K562 (cell line): Measurements from ENCODE around the gene TOMM40L. TPM values are rescaled to one million over a fixed set of nuclear protein-coding genes. Genes with fewer than 3 reads are reported as not detected.

Experiments
- BRD9 ChIP-seq: fragments of 450-650 bp; IDR thresholded peaks from 2 replicates; pipeline ENCODE4 v1.6.1; 2018; ENCODE audit warnings: low read depth; ENCODE audit not compliant: partially characterized antibody
- FOXK2 ChIP-seq, 2 experiments: fragments of 450-650 bp; IDR thresholded peaks in 1 of 2; conservative IDR thresholded peaks in 1 of 2; 2 replicates each; pipeline ENCODE4 v1.6.1; 2016; ENCODE audit warnings: low read depth in 2 of 2, mild to moderate bottlenecking in 1 of 2
- FOXP1 ChIP-seq: sonication (generic); formaldehyde crosslinking; IDR thresholded peaks from 2 replicates; pipeline ENCODE4 v1.8.0; 2022; ENCODE audit warnings: mild to moderate bottlenecking, missing genetic modification reagents
- HNRNPUL1 ChIP-seq: fragments of 200-400 bp; formaldehyde crosslinking; IDR thresholded peaks from 2 replicates; pipeline ENCODE4 v1.6.1; 2017; ENCODE audit warnings: low read length
- HOXB6 ChIP-seq: fragments of 250-450 bp; sonication (Bioruptor Pico); IDR thresholded peaks from 2 replicates; pipeline ENCODE4 v1.5.1; 2022; ENCODE audit warnings: mild to moderate bottlenecking, borderline replicate concordance
- KLF16 ChIP-seq: IDR thresholded peaks from 2 replicates; pipeline ENCODE4 v1.6.1; 2016; ENCODE audit warnings: antibody characterized with exemption
- LCOR ChIP-seq: sonication (generic); formaldehyde crosslinking; IDR thresholded peaks from 2 replicates; pipeline ENCODE4 v1.8.0; 2022; ENCODE audit warnings: mild to moderate bottlenecking, missing genetic modification reagents
- MECOM ChIP-seq: fragments of 250-450 bp; sonication (Bioruptor Pico); IDR thresholded peaks from 2 replicates; pipeline ENCODE4 v1.8.0; 2022; ENCODE audit warnings: inconsistent platforms
- NCOA4 ChIP-seq: fragments of 450-650 bp; IDR thresholded peaks from 2 replicates; pipeline ENCODE4 v1.6.1; 2018; ENCODE audit warnings: mild to moderate bottlenecking; ENCODE audit not compliant: partially characterized antibody
- RAD21 ChIP-seq, 2 experiments: fragments of 250-450 bp in 1 of 2; fragments of 450-650 bp in 1 of 2; sonication (Bioruptor Pico) in 1 of 2; formaldehyde crosslinking in 1 of 2; IDR thresholded peaks in 1 of 2; conservative IDR thresholded peaks in 1 of 2; 2 replicates each; pipeline versions ENCODE4 v1.4.0 to v1.8.0; 2020 to 2022; ENCODE audit warnings: mild to moderate bottlenecking in 2 of 2, moderate library complexity in 1 of 2
- ZFP36 ChIP-seq: fragments of 150-350 bp; IDR thresholded peaks from 2 replicates; pipeline ENCODE4 v1.6.1; 2018; ENCODE audit warnings: low read length, low read depth; ENCODE audit not compliant: partially characterized antibody
- ZNF165 ChIP-seq: fragments of 250-450 bp; sonication (Bioruptor Pico); IDR thresholded peaks from 2 replicates; pipeline ENCODE4 v1.4.0; 2020; ENCODE audit warnings: borderline replicate concordance
- ZNF431 ChIP-seq: sonication (generic); formaldehyde crosslinking; IDR thresholded peaks from 2 replicates; pipeline ENCODE4 v1.8.0; 2022; ENCODE audit warnings: mild to moderate bottlenecking, missing genetic modification reagents
- ZNF778 ChIP-seq: fragments of 450-650 bp; formaldehyde crosslinking; IDR thresholded peaks from 2 replicates; pipeline ENCODE4 v1.4.0; 2020; ENCODE audit warnings: mild to moderate bottlenecking, moderate library complexity
- ZNF785 ChIP-seq: fragments of 250-450 bp; sonication (Bioruptor Pico); IDR thresholded peaks from 2 replicates; pipeline ENCODE4 v1.4.0; 2020; ENCODE audit warnings: mild to moderate bottlenecking
- polyA plus RNA-seq, 8 experiments: library from polyadenylated mRNA; depleted of rRNA in 4 of 8; stranded (reverse) in 5 of 8; unstranded in 3 of 8; fragments of >200 nt; fragmentation: Nextera tagmentation in 2 of 8; fragmentation: Illumina TruSeq in 1 of 8; extraction: Ambion mirVana in 2 of 8; extraction: Trizol in 1 of 8; gene quantifications; 2 replicates each; pipeline versions ENCODE4 v1.2.1 to v1.2.3, GENCODE V29; 2011 to 2014; ENCODE audit warnings: inconsistent platforms in 1 of 8, missing spikeins in 1 of 8
- total RNA-seq, 7 experiments: library from RNA; depleted of rRNA in 6 of 7; stranded (reverse); fragments of >200 nt in 6 of 7; fragmentation: Illumina TruSeq in 2 of 7; extraction: Trizol in 2 of 7; gene quantifications; 2 replicates each; pipeline versions ENCODE4 v1.2.1 to v1.2.3, GENCODE V29; 2011 to 2021; ENCODE audit warnings: low replicate concordance in 1 of 7
- TF ChIP-seq, protein P1 (sequence below): fragments of 250-450 bp; sonication (Bioruptor Pico); IDR thresholded peaks from 2 replicates; pipeline ENCODE4 v1.8.0; 2022; ENCODE audit warnings: inconsistent platforms, mild to moderate bottlenecking, moderate library complexity, borderline replicate concordance
- TF ChIP-seq, protein P2 (sequence below): fragments of 450-650 bp; IDR thresholded peaks from 2 replicates; pipeline ENCODE4 v1.6.1; 2016
- TF ChIP-seq, protein P3 (sequence below): fragments of 250-450 bp; sonication (Bioruptor Pico); IDR thresholded peaks from 2 replicates; pipeline ENCODE4 v1.8.0; 2021; ENCODE audit warnings: borderline replicate concordance, mild to moderate bottlenecking, moderate library complexity; ENCODE audit not compliant: poor library complexity, severe bottlenecking
- TF ChIP-seq, protein P4 (sequence below): fragments of 450-650 bp; IDR thresholded peaks from 2 replicates; pipeline ENCODE4 v1.6.1; 2017; ENCODE audit warnings: antibody characterized with exemption, mild to moderate bottlenecking

The TOMM40L gene
- total and polyA plus RNA-seq, 9 of the 15 experiments (the other 6 are each of a cell fraction or from before 2014, with no cell fraction given) = 9.6 to 33.6 (median 25.2) TPM

DNA sequence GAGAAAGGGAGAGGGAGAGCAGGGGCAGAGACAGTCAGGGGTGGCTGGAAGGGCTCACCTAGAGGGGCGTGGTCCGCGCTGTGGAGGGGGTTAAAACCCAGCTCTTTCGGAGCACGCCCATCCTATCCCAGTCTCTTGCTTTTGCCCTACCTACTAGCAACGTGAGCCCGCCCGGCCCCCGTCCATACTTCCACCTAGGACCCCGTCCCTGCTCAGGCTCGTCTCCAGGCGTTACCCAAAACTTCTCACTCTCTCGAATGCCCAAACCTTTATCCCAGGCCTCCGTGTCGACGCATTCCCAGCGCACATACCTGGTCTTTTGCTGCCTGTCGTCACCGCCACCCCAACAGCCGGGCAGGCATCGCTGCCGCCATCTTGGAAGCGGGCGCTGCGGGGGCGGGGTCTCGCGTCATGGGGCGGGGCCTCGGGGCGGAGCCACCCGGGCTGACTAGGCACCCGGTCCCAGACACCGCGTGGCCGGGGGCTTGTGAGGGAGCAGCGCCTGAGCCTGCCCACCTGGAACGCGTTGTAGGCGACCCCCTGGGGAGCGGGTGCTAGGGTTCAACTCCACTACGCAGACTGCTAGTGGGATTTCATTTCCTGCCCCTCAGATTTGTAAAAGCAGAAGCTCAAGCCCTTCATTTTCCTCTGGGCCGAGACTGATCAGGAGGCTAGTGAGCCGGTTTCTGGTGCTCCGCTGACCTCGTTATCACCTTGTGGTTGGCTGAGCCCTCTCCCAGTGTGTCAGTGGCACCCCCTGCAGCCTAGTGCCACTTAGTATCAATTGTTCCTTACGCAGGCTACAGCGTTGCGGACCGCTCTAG, 48.5 kb upstream of the TOMM40L start, which contains the start of gene B4GALT3 (continued):
- no peak for TF ChIP-seq ZNF778 (CRISPR knock-in tag)
- no peak for TF ChIP-seq ZNF165 (CRISPR knock-in tag)
- TF ChIP-seq FOXP1 (CRISPR knock-in tag) = peak; percentile 16; the same call in 1 of the 2 replicates
- TF ChIP-seq, protein P1, sequence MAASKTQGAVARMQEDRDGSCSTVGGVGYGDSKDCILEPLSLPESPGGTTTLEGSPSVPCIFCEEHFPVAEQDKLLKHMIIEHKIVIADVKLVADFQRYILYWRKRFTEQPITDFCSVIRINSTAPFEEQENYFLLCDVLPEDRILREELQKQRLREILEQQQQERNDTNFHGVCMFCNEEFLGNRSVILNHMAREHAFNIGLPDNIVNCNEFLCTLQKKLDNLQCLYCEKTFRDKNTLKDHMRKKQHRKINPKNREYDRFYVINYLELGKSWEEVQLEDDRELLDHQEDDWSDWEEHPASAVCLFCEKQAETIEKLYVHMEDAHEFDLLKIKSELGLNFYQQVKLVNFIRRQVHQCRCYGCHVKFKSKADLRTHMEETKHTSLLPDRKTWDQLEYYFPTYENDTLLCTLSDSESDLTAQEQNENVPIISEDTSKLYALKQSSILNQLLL (CRISPR knock-in tag) = no peak
- TF ChIP-seq, protein P2, sequence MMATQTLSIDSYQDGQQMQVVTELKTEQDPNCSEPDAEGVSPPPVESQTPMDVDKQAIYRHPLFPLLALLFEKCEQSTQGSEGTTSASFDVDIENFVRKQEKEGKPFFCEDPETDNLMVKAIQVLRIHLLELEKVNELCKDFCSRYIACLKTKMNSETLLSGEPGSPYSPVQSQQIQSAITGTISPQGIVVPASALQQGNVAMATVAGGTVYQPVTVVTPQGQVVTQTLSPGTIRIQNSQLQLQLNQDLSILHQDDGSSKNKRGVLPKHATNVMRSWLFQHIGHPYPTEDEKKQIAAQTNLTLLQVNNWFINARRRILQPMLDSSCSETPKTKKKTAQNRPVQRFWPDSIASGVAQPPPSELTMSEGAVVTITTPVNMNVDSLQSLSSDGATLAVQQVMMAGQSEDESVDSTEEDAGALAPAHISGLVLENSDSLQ = no peak
- no peak for TF ChIP-seq FOXK2 (conservative IDR thresholded peaks at IDR 0.05 in 1 of 2, IDR thresholded peaks at IDR 0.05 in 1 of 2; ENCODE audit: low read depth in 2 of 2)
- TF ChIP-seq KLF16 = no peak
- TF ChIP-seq, protein P3, sequence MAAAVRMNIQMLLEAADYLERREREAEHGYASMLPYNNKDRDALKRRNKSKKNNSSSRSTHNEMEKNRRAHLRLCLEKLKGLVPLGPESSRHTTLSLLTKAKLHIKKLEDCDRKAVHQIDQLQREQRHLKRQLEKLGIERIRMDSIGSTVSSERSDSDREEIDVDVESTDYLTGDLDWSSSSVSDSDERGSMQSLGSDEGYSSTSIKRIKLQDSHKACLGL (CRISPR knock-in tag) = peak; percentile 31
- no peak for TF ChIP-seq ZNF785 (CRISPR knock-in tag)
- no peak for TF ChIP-seq ZFP36
- peak; percentile 87 to 88 for TF ChIP-seq RAD21 (CRISPR knock-in tag; conservative IDR thresholded peaks at IDR 0.05 in 1 of 2, IDR thresholded peaks at IDR 0.05 in 1 of 2)
- TF ChIP-seq HNRNPUL1 = no peak
- TF ChIP-seq NCOA4 = no peak
- TF ChIP-seq MECOM = 0 out of 2 replicates have a peak, but pooled peaks have one; percentile 6
- TF ChIP-seq ZNF431 (CRISPR knock-in tag) = 0 out of 2 replicates have a peak, but pooled peaks have one; percentile 60
- peak; percentile 96 for TF ChIP-seq BRD9
- peak; percentile 61; the same call in 1 of the 2 replicates for TF ChIP-seq HOXB6 (CRISPR knock-in tag)
- TF ChIP-seq, protein P4, sequence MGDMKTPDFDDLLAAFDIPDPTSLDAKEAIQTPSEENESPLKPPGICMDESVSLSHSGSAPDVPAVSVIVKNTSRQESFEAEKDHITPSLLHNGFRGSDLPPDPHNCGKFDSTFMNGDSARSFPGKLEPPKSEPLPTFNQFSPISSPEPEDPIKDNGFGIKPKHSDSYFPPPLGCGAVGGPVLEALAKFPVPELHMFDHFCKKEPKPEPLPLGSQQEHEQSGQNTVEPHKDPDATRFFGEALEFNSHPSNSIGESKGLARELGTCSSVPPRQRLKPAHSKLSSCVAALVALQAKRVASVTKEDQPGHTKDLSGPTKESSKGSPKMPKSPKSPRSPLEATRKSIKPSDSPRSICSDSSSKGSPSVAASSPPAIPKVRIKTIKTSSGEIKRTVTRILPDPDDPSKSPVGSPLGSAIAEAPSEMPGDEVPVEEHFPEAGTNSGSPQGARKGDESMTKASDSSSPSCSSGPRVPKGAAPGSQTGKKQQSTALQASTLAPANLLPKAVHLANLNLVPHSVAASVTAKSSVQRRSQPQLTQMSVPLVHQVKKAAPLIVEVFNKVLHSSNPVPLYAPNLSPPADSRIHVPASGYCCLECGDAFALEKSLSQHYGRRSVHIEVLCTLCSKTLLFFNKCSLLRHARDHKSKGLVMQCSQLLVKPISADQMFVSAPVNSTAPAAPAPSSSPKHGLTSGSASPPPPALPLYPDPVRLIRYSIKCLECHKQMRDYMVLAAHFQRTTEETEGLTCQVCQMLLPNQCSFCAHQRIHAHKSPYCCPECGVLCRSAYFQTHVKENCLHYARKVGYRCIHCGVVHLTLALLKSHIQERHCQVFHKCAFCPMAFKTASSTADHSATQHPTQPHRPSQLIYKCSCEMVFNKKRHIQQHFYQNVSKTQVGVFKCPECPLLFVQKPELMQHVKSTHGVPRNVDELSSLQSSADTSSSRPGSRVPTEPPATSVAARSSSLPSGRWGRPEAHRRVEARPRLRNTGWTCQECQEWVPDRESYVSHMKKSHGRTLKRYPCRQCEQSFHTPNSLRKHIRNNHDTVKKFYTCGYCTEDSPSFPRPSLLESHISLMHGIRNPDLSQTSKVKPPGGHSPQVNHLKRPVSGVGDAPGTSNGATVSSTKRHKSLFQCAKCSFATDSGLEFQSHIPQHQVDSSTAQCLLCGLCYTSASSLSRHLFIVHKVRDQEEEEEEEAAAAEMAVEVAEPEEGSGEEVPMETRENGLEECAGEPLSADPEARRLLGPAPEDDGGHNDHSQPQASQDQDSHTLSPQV = peak; percentile 91
- peak; percentile 69; the same call in 1 of the 2 replicates for TF ChIP-seq LCOR (CRISPR knock-in tag)
